IPS-18c (cell line): ENCODE measurements around the gene CUL9.
A peak's percentile ranks its signal among the peaks of the same experiment; 100 is the strongest.

Source experiments
- H3K4me3 ChIP-seq: 2 replicates; pipeline ENCODE4 v1.7.0; 2013; ENCODE audit warnings: low read depth, mild to moderate bottlenecking, low read length, moderate library complexity; ENCODE audit not compliant: insufficient read depth
- H3K9me3 ChIP-seq: one replicate; pipeline ENCODE4 v1.6.1; 2013; ENCODE audit warnings: mild to moderate bottlenecking, low read length, moderate library complexity; ENCODE audit not compliant: control insufficient read depth, insufficient read depth

The CUL9 gene

DNA sequence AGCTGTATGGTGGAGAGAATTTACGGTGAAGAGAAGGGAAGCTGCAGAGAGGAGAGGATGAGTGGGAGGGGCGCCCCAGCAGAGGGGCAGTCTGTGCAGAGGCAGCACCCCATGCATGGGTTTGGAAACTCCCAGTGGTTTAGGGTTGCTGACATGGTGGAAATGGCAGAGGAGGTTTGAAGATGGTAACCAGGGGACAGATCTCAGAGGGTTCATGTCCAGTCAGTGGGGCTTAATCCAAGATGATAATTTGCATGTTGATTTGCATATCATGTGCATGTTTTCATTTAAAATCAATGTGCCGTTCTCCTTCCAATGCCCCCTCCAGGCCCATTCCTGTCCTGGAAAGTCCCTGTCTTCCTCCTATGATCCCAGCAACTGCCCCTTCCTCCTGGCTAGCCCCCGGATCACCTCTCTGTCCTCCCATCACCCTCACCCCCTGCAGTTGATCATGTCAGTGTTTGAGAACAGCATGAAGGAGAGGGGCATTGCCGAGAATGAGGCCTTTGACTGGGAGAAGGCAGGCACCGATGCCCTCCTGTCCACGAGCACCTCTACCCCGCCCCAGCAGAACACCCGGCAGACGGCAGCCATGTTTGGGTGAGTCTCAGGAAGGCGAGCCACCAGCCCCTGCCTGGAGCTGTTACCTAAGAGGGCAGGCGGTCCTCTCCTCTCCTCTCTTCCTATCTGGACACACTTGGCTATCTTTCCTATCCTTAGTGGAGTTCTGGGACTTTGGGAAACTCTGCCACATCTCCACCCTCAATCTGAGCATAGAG, 75.6 kb downstream of the CUL9 start:
- H3K4me3 ChIP-seq = no peak overlapping the region

DNA sequence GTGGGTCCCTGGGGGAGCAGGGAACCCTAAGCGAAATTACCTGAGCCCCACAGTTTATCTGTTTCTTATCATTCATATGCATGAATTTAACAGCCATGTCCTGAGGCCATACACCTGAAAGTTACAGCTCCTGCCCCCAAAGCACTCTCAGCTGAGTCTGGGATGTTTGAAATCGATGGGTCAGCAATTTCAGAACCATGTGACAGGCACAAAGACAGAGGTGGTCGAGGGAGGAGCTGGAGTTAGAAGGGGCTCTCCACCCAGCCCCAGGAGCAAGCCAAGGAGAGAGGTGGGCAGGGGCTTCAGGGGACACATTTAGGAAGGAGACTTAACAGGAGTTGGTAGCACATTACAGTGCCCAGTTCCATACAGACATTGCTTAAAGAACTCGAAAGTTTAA, 76.2 kb downstream of the CUL9 start:
- no peaks in the 10 kb centered on the region for H3K9me3 ChIP-seq
- H3K4me3 ChIP-seq = no peak overlapping the region

More for the DNA sequence above, 75.6 kb downstream of the CUL9 start:
- no peaks in the 10 kb centered on the region for H3K9me3 ChIP-seq

DNA sequence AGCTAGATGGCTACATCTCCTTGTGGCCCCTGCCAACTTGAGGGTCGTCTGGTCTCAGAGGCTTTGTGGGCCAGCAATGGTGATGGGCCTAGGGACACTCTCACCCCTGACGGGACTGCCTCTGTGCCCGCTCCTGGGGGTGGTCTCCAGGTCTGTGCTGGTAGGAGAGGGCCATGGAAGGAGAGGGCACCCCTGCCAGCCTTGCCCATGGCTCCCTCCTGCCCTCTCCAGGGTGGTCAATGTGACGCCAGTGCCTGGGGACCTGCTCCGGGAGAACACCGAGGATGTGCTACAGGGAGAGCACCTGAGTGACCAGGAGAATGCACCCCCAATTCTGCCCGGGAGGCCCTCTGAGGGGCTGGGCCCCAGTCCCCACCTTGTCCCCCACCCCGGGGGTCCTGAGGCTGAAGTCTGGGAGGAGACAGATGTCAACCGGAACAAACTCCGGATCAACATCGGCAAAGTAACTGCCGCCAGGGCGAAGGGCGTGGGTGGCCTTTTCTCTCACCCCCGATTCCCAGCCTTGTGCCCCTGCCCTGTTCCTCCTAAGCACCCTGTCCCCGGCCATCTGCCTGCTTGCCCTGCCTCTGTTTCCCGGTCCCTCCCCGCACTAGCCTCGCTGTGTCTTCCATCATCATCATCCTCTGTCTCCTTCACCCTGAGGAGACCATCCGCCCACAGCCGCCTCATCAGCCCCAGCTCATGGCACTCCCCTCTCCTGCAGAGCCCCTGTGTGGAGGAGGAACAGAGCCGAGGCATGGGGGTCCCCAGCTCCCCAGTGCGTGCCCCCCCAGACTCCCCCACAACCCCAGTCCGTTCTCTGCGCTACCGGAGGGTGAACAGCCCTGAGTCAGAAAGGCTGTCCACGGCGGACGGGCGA, 77.1 kb downstream of the CUL9 start:
- H3K9me3 ChIP-seq = no peaks in the 10 kb centered on the region
- no peak overlapping the region for H3K4me3 ChIP-seq

DNA sequence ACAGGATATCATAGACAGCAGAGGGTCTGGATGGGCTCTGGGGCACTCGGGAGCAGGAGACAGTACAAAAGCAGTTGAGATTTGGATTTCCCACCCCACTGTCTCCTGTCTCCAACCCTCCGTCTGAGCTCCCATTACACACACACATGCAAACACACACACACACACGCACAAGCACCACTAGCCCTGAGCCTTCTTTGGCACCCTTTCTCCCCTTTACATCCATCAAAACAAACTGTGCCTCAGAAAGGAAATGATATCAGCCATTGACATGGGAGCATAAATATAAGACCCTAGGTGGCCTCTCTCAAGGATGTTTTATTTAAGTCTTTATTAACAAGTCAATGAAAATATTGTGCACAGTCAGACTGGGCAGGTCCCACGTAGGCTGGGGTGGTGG, 78.8 kb downstream of the CUL9 start:
- no peak overlapping the region for H3K4me3 ChIP-seq
- no peaks in the 10 kb centered on the region for H3K9me3 ChIP-seq

DNA sequence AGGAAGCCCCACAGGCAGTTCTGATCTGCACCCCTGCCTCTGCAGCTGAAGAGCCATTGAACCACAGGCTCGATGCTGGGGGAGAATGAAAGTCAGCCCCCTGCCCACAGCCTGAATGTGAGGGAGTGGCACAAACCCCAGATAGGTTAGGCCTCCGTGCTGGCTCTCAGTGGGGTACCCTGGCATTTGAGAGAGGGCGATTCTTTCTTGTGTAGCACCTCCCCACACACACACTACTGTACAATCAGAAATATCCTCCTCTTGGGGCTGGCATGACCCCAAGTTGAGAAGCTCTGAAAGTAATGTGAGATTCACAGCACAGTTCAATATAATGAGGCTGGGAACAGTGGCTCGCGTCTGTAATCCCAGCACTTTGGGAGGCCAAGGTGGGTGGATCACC, 79.2 kb downstream of the CUL9 start:
- Histone ChIP-seq H3K9me3 (no peaks in the 10 kb centered on the region), H3K4me3 (no peak overlapping the region)

DNA sequence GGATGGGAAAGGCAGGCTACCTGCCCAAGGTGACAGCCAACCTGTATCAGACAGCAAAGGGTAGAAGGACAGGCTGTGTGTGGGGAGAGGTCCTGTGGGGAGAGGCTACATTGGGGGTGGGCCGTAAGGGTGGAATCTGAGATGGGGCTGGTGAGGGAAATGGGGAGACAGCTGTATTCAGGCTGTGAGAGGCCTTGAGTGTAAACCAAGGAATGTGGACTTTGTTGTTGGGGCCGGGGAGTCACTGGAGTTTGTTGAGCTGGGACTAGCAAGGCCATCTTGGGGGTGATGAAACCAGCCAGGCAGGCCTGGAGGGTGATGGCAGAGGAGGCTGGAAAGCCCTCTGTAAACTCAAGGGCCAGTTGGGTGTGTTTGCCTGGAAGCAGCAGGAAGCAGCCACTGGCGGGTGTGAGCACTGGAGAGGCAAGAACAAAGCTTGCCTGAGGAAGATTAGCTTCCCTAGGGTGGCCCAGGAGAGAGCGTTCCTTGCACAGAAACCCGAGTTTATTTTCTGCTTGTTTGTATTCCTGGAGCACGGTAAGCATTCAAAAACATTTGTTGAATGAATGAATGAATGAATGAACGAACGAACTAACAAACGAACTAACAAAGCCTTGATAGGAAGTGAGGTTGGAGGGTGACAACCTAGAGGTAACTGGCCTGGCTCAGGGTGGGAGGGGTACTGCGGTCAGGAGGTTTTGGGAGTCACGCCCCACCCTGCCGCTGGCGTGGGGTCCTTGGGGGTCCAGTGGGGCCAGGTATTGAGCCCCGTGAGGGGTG, 80.2 kb downstream of the CUL9 start:
- H3K4me3 ChIP-seq = no peak overlapping the region

DNA sequence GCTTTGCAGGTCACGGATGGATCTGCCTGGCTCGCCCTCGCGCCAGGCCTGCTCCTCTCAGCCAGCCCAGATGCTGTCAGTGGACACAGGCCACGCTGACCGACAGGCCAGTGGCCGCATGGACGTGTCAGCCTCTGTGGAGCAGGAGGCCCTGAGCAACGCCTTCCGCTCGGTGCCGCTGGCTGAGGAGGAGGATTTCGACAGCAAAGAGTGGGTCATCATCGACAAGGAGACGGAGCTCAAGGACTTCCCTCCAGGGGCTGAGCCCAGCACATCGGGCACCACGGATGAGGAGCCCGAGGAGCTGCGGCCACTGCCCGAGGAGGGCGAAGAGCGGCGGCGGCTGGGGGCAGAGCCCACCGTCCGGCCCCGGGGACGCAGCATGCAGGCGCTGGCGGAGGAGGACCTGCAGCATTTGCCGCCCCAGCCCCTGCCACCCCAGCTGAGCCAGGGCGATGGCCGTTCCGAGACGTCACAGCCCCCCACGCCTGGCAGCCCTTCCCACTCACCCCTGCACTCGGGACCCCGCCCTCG, 80.9 kb downstream of the CUL9 start:
- Histone ChIP-seq H3K4me3 (no peak overlapping the region), H3K9me3 (peaks cover under 1% of the 10 kb centered on the region)

More for the DNA sequence above, 80.2 kb downstream of the CUL9 start:
- no peaks in the 10 kb centered on the region for H3K9me3 ChIP-seq

DNA sequence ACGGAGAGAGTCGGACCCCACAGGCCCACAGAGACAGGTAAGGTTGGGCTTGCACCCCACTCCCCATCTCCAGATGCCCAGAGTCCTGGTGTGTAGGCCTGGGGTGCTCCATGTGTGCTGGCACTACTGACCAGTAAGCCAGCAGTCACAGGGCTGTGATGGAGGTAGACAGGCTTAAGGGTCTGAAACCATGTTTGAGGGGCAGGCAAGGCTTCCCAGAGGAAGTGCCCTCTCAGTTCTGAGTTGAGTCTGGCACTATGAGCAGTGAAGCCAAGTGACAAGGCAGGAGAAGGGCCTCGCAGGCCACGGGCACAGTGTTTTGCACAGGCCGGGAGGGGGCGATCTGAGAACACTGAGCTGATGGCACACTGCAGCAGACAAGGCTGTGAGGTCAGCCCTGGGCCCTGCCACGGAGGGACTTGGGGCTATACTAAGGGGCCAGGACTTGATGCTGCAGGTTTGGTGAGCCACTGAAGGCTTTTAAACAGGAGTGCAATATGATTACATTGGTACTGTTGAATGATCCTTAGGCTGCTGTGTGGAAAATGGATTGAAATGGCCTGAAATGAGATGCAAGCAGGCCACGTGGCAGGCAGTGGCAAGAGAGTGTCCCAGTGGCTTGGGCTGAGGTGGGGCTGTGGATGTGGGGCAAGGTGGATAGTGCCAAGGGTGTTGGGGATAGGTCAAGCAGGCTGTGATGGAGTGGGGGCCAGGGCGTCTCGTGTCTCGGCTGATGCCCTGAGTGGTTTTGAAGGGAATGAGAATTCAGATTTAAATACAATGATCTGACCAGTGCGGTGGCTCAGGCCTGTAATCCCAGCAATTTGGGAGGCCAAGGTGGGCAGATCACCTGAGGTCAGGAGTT, 81.5 kb downstream of the CUL9 start:
- no peak overlapping the region for H3K4me3 ChIP-seq
- H3K9me3 ChIP-seq = peaks cover 2% of the 10 kb centered on the region

DNA sequence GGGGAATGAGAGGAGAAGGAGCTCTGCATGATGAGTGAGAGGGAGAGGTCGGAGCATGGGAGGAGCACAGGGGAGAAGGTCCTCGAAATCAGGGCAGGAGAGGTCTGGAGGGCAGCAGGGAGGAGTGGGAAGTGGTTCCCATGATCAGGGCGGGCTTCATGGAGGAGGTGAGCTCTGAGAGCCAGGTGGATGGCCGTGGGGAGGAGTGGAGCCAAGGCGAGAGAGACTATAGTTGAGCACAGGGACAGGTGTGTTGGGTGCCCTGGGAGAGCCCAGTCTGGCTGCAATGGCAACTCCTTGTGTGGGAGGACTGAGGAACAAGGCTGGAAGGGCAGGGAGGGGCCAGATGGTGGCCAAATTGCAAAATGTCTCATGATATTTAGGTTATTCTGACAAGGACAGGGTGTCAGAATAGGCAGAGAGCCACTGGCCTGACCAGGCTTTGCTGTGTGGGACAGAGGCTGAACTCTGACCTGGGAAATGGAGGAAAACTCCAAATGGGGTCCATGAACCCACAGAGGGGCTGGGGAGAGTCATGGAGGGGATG, 82.7 kb downstream of the CUL9 start:
- H3K9me3 ChIP-seq = peaks cover 2% of the 10 kb centered on the region
- H3K4me3 ChIP-seq = no peak overlapping the region

DNA sequence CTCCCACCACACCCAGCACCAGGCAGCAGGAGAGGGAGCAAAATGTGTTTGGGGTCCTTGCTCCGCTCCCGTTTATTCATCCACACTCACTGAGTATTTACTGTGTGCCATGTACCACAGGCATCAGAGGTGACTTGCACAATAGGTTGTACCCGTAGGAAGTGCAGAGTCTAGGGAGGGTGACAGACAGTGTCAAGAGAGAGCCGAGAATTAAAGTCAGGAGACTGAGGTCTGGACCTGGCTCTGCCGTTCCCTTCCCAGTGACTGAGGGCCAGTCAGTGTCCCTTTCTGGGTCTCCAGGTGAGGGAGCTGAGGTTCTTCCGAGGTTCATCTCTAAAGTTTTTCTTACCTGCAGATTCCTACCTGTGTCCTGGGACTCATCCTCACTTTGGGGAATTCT, 83.6 kb downstream of the CUL9 start:
- peaks cover 2% of the 10 kb centered on the region for H3K9me3 ChIP-seq

DNA sequence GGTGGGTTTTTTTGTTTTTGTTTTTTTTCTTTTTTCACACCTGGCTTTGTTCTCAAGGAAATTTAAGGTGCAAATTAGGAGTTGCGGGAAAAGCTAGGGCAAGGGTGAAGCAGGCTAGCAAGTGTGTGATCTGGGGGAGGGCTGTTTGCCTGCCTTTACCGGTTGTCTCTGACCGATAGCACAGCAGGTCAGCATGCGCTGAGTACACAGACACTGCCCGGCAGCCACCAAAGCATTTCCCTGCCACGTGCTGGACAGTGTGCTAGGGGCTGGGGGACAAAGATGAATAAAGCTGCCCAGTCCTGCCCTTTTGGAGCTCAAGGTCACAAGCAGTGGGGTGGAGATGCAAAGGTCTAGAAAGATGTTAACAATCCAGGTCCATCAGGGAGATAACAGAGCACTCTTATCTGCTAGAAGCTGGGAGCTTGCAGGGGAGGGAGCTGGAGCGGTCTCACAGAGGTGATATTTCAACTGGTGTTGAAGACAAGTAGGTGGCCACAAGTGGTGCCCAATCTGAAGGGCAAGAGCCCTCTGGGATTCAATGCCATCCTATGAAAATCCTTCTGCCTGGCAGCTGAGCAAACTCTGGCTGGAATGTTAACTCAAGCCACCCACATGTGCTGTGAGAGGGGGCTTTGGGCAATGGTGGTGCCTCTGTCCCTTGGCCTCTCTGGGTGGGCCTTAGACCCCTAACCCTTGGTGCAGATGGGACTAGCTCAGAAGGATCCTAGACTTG, 85.8 kb downstream of the CUL9 start:
- H3K9me3 ChIP-seq = peaks cover 2% of the 10 kb centered on the region
- H3K4me3 ChIP-seq = no peak overlapping the region

More for the DNA sequence above, 83.6 kb downstream of the CUL9 start:
- no peak overlapping the region for H3K4me3 ChIP-seq

DNA sequence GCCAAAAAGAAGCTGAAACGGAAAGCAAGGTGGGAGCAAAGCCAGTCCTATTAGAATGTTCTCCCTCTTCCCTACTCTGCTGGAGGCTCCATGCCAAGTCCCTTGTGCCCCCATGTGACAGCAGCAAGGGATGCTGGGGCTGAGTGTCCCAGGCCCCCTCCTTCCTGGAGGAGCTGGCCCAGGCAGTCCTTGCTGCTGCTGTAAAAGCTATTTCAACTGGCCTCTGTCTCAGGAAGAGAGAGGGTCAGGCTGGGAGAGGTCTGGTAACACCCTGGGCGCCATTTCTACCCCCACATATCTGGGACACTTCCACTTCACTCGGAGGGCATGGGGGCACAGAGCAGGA, 86.3 kb downstream of the CUL9 start:
- peaks cover 2% of the 10 kb centered on the region for H3K9me3 ChIP-seq
- no peak overlapping the region for H3K4me3 ChIP-seq

DNA sequence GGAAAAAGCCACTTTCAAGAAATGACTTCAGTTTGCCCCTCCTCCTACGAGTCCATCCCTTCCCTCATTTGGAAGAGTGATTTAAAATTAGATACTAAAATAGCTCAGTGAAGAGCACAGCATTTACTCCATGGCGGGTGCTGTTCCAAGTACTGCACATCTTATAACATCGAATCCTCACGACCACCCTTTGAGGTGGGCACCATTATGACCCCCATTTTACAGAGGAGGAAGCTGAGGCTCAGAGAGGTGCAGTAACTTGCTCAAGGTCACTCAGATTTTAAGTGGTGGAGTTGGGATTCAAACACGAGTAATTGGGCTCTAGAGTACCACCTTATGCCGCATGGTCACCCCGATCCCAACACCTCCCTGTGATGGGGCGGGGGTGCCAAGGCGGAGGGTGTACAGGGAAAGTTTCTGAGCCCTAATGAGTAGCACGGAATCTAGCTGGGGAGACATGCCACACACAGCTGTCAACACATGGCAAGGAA, 86.8 kb downstream of the CUL9 start:
- Histone ChIP-seq H3K4me3 (peak overlapping the region; percentile 41; the same call in 1 of the 2 replicates), H3K9me3 (peaks cover 2% of the 10 kb centered on the region)

DNA sequence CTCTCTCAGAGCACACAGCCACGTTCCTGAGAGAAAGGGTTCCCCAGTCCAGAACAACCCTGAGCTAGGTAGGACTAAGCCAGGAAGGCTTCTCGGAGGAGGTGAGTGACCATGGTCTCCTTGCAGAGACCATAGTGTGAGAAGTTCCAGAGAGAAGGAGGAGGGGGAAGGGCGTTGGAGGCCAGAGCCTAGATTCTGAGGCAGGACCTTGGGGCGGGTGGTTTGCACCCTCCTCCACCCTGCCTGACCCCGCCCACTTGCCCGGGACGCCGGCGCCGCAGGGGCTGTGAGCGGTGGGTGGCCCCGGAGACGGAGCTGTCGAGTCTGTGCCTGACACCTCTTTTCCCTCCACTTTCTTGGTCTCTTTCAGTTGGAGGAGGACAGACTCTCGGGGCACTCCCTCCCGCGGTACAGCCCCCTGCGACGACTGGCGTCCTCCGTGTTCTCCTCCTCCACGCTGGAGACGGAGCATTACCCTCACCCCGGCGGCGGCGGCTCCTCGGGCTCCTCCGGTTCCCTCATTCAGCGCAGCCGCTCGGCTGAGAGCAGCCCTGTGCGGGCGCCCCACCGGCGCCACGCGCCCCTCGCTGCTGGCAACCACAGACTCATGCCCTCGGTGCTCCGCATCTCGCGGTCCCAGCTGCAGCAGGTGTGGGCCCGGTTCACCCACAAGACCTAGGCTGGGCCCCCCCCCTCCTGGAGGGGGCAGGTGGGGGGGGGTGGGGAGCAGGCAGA, 87.4 kb downstream of the CUL9 start:
- peak overlapping the region; percentile 41 for H3K4me3 ChIP-seq
- peaks cover 2% of the 10 kb centered on the region for H3K9me3 ChIP-seq
